Activated CD4-positive, CD25-positive, alpha-beta regulatory T cell treated with anti-CD3 and anti-CD28 coated beads, Interleukin-2, amount 50 U/mL, for 16 hours (primary cell): ENCODE results near the gene TRIM7.
A peak's percentile ranks its signal among the peaks of the same experiment; 100 is the strongest.
"Not testable (repeated sequence)": the region's sequence is repeated elsewhere in the genome, so short reads cannot be mapped to it uniquely, and the experiment has no call there.

Source experiments
- DNase-seq: peaks from one replicate; pipeline ENCODE4 v3.0.0-alpha.2; 2020; ENCODE audit warnings: low read depth, low spot score

Gene TRIM7

DNA sequence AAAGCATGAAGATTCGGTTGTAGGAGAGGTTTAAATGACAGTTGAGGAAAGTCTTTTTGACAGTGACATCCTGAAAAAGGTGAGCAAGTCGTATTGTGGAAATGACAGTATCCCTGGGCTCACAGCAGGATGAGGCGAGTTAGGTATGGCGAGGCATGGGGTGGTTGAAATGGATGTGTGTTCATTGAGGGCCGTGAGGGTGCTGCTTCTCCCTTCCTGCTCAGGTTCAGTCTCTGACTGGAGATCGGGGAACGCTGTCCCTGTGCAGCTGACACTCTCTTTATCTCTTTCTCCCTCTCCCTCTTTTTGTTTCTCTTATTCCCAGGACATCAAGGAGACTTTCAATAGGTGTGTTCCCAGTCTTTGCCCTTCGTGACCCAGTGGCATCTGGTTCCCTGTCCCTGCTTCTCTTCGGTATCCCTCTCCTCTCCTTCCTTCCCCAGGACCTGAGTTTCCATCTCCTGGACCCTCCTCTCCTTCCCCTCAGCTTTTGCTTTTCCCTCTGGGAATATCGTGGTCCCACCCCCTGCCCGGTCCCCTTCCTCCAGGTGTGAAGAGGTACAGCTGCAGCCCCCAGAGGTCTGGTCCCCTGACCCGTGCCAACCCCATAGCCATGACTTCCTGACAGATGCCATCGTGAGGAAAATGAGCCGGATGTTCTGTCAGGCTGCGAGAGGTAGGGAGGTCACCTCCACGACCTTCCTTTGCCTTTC, 28.2 kb upstream of the TRIM7 start:
- no peak for DNase-seq

DNA sequence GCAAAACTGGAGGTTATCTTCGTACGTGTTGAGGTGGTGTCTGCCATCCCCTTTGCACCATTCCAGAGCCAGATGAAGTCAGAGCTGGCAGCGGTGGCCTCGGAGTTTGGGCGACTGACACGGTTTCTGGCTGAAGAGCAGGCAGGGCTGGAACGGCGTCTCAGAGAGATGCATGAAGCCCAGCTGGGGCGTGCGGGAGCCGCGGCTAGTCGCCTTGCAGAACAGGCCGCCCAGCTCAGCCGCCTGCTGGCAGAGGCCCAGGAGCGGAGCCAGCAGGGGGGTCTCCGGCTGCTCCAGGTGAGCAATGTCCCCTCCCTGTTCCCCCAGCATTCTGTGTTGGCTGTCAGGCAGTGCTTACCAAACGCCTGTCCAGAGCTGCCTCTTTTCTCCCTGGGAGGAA, 27.6 kb upstream of the TRIM7 start:
- no peak for DNase-seq

- DNase-seq: no peak
Measured at GRCh38 chr5:181231432-181231831, 26.4 kb upstream of the TRIM7 start.

GRCh38 chr5:181230551-181230950, 25.6 kb upstream of the TRIM7 start:
- no peak for DNase-seq

DNA sequence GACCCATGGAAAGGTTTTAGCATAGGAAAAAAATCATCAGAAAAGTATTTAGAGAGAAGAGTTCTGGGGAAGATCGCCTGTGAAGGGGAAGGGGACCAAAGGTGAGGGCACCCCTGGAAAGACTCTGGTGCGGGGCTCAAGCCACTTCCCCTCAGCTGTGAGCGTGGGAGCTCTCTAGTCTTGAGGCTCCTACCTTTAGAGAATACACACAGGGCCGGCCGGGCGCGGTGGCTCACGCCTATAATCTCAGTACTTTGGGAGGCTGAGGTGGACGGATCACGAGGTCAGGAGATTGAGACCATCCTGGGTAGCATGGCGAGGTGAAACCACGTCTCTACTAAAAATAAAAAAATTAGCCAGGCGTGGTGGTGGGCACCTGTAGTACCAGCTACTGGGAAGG, 25.0 kb upstream of the TRIM7 start:
- DNase-seq: no peak

DNA sequence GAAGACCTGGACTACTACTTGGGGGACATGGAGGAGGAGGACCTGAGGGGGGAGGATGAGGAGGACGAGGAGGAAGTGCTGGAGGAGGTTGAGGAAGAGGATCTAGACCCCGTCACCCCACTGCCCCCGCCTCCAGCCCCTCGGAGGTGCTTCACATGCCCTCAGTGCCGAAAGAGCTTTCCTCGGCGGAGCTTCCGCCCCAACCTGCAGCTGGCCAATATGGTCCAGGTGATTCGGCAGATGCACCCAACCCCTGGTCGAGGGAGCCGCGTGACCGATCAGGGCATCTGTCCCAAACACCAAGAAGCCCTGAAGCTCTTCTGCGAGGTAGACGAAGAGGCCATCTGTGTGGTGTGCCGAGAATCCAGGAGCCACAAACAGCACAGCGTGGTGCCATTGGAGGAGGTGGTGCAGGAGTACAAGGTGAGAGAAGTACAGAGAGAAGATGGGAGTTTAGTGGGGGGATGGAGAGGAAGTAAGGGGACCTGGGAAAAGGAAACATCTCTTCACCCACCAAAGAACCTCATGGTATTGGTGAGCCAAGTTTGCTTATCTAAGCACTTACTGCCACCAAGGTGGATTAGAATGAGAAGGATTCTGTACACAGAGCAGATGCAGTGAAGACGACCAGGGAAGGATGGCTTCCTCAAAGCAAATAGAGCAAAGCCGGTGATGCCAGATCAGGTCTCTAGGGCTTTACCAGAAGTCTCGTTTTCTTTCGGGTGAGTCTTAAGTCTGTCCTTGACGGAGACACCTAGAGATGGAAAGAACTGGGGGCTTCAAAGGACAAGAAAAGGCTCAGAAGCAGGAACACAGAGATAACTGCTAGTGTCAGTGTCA, 19.6 kb upstream of the TRIM7 start:
- DNase-seq: no peak

DNA sequence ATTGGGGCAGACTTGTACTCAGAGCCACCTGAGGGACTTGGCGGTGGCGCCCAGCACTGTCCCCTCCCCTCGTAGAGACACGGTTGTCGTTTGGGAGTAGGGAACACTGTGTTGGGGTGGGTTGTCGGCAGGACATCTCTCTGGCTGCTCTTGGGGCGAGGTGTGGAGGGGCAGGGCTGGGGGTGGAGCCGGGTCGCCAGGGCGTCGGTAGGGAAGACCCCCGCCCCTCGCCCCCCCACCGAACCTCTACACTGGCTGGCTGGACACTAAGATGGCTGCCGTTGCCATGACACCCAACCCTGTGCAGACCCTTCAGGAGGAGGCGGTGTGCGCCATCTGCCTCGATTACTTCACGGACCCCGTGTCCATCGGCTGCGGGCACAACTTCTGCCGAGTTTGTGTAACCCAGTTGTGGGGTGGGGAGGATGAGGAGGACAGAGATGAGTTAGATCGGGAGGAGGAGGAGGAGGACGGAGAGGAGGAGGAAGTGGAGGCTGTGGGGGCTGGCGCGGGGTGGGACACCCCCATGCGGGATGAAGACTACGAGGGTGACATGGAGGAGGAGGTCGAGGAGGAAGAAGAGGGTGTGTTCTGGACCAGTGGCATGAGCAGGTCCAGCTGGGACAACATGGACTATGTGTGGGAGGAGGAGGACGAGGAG, 18.9 kb upstream of the TRIM7 start:
- no peak for DNase-seq

DNA sequence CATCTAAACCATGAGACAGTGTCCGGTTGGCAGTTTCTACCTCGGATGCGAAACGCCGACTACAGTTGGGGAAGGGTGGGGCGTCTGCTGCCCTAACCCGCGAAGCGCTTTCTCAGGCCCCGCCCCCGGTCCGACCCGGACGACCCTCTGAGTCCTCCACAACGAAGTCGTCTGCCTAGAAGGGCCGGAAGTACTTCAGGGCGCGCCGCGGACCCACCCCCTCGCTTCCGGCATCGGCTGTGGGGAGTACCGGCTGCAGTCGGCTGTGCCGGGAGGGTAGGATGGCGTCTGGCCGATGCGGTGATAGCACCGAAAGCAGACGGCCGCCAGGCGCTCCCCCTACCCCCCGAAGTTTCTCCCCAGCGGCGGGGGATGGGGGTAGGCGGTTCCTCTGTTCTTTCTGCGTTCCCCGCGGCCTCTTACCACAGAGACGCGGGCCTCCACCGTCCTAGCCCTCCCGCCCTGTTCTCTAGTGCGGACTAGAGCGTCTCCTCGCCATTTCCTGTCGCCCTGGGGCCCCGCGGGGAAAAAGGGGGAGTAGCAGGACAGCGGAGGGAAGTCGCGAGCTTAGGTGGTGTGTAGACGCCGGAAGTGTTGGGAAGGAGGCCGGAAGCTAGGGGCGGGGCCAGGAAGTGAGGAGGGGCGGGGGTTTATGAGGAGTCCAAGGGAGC, 18.2 kb upstream of the TRIM7 start, which contains the start of gene TRIM41:
TRIM41 (plus strand) TSS at position 224 of the 671 bp plus-strand sequence. CDS start 719 bp downstream, outside the sequence.
- DNase-seq: peak; percentile 94

- no peak for DNase-seq
Measured at GRCh38 chr5:181222630-181223057, 17.6 kb upstream of the TRIM7 start.

DNA sequence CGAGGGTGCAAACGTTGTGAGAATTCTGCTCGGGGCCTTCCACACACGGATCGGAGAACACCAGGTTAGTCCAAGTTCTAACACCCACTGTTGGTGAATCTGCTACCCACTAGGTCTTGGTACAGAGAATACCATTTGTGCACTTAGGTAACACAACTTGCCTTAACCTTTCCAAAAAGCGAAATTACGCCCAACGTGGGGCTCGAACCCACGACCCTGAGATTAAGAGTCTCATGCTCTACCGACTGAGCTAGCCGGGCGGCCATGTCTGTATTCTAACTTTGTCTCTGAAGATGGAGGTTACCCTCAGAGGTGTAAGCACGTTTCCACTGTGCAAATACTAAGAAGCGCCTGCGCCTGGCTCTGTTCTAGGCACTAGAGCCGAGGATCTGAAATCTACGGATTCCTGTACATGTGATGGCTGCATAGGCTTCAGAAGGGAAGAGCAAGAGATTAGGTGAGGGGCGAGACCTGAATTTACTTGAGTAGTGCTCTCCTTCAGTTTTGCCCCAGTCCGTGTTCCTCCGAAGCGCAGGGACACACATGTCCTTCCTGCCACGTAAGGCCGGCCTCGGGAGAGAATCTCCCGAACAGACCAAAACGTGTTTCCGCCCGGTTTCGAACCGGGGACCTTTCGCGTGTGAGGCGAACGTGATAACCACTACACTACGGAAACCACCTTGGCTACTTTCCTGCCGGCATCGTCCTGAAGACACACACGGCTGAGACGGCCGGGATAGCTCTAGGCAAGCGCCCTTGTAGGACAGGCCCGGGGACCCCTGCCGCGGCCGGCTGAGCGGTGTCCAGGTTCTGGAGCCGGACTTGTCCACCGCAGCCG, 17.0 kb upstream of the TRIM7 start:
- peak; percentile 95 for DNase-seq

DNA sequence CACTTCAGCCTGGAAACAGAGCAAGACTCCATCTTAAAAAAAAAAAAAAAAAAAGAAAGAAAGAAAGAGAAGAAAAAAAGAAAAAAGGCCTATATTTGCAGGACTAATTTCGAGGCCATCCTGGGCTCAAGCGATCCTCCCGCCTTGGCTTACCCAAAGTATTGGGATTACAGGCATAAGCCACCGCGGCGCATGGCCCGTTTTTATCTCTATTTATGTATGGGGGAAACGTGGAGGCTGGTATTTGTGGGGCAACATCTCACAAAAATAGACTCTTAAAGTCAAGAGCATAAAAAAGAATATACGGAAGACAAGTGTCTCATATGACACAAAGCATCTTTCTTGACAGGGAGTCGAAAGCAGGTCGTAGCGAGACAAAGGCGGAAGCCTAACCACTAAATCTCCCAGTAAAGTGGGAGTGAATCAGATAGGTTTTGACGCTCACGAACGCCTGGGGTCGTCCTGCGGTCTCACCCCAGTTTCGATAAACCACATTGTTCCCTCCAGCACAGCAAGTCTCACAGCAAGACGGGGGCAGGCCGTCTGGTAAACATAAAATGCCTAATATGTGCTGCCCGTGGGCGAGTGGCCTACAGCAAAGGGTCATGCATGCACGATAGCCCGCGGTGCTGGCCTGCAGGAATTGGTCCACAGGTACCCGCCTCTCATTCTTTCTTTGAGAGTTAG, 16.3 kb upstream of the TRIM7 start:
- DNase-seq: no peak

DNA sequence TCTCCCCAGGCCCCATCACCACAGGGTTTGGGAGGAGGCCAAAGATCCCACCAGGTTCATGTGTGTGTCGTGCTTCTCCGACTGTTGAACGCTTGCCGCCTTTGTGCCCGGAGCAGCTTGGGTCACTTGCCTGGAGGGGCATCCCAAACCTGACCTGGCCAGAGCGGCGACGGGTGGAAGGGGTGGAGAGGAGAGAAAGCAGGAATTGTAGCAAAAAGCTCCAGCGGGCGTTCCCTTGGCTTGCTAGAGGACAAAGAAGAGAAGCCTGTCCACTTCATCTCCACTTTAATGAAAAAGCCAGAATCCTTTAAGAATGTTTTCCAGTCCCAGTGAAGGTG, 15.2 kb upstream of the TRIM7 start:
- DNase-seq: no peak

DNA sequence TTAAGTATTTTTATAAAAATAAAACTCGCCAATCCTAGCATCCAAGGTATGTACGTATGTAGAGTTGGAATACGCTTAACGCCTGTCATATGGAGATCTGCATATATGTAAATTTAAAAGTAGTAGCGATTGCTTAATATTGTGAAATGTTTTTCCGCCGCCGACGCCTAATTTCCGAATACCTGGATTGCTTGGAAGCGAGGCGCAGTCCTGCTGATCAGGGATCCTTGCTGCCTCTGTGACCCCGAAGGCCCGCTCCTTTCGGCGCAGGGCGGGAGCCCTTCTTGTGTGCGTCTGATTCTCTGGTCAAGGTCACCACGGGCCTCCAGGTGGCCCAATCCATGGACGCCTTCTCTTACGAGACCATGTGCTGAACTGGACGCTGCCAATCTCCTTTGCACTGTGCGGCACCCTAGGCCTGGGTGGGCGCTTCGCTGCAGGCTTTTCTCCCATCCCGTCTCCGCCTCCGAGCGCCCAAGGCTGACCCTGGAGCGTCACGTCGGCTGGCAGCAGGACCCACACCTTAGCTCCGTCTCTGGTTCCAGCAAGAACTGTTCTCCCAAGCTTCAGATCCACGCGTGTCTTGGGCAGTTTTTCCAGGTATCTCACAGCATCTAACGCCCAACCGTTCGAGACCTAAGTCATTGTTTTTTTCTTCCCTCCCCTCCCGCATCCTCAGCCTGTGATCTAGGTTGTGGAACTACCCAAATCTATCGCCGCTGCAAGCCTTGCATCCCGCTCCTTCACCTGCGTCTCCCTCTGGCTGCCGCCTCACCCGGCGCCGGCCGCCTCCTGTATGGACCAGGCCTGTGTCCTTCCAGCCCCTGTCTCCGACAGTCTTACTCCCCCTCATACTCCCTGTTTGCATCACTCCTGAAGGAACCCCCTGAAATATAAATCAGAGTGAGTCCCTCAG, 14.5 kb upstream of the TRIM7 start:
- no peak for DNase-seq

- no peak for DNase-seq
Measured at GRCh38 chr5:181218795-181219124, 13.8 kb upstream of the TRIM7 start.

- DNase-seq: no peak
Measured at GRCh38 chr5:181217803-181218062, 12.7 kb upstream of the TRIM7 start.

DNA sequence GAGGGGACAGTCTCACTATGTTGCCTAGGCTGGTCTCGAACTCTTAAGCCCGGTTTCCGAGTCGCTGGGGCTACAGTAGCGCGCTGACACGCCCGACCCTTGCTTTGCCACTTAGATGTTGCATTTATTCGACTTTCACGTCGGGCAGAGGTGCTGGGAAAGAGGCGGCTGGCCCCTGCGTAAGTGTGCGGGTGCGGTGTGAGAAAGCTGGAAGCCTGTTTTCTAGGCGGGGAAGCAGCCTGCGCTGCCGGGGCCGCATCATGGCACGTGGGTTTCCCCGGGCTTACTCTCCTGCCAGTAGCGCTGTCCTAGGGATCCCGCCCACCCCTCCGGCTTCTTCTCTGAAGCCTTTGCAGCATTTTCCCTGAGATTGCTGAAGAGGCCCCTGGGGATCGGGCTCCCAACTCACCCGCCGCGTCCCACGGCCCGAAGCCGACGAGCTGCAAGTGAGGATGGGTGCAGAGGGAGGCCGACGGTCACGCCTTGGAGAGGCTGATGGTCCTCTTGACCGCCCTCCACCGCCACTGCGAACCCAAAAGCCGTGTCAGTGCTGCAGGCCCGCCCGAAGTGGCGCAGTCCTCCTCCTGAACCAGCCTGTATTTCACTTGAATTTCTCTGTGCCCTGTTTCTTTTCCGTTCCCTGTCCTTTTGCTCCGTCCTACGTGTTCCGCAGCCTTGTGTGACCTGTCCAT, 12.3 kb upstream of the TRIM7 start:
- DNase-seq: no peak

DNA sequence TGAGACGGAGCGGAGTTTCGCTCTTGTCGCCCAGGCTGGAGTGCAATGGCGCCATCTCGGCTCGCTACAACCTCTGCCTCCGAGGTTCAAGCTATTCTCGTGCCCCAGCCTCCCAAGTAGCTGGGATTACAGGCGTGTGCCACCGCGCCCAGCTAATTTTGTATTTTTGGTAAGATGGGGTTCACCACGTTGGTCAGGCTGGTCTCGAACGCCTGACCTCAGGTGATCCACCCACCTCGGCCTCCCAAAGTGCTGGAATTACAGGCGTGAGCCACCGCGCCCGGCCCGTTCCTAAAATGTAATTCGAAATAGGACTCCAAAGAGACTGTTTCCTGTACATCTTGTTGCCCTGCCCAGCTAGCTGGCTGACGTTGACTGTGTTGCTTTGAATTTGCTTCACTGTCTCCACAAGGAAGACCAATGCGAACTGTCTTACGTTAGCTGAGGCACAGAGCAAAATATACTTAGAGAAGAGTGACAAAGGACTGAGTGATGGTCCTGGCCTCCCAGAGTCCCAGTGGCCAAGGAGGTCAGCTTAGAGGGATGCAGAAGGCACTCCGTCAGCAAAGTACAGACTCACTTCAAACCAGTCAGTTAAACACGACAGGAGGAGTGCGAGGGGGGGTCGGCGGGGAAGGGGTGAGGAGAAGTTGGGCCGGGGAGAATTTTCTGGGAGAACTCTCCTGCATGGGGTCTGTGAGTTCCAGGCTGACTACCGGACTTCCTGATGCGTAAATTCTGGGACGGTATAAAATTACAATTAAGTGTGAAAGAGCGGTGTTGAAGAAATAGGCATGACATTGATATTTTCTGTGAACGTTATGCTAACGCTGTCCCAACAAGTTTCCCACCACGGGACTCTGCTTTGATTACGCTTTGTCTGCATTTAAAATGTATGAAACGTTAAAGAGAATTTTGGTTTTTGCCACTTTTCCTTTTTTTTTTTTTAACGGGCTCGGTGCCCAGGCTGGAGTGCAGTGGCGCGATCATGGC, 11.3 kb upstream of the TRIM7 start:
- no peak for DNase-seq

DNA sequence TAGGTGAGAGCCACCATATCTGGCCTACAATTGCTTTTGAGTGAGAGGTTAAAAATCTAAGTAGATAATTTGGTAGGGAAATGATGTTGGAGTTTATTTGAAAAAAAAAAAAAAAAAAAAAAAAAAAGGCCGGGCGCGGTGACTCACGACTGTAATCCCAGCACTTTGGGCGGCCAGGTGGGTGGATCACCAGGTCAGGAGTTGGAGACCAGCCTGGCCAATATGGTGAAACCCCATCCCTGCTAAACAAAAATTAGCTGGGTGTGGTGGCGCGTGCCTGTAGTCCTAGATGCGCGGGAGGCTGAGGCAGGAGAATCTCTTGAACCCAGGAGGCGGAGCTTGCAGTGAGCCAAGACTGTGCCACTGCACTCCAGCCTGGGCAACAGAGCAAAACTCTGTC, 9.3 kb upstream of the TRIM7 start:
- not testable (repeated sequence) for DNase-seq
